HG02678 (cell line): ENCODE measurements around the gene MOB1A.

Experiments used
- ATAC-seq: cut with Tn5 transposase; IDR thresholded peaks from one replicate; pipeline ENCODE4 v1.9.1; 2021; ENCODE audit warnings: mild to moderate bottlenecking, moderate library complexity; ENCODE audit not compliant: unreplicated experiment

The MOB1A gene

GRCh38 chr2:74109551-74109950 is 69.1 kb downstream of the MOB1A start:
- ATAC-seq, result no peak

GRCh38 chr2:74107071-74107470 is 71.6 kb downstream of the MOB1A start:
- no peak for ATAC-seq

GRCh38 chr2:74105413-74105812 is 73.3 kb downstream of the MOB1A start:
- ATAC-seq, result no peak

- ATAC-seq, result no peak
These were observed 73.8 kb downstream of the MOB1A start for GRCh38 chr2:74104839-74105238.

- no peak for ATAC-seq
These were observed 74.9 kb downstream of the MOB1A start for GRCh38 chr2:74103763-74104162.
